GM10248 (cell line): ENCODE data around the gene LAIR2.

Source experiments
- CTCF ChIA-PET: fragments of 300-600 bp; sonication (Branson Sonifier 250); formaldehyde crosslinking; extraction: SDS; loops from one replicate; lab custom pipeline; 2021; ENCODE audit warnings: antibody characterized with exemption; lab: Yijun Ruan, JAX
- POLR2A ChIA-PET: fragments of 350-650 bp; sonication (Branson Sonifier 250); formaldehyde crosslinking; extraction: SDS; loops from one replicate; lab custom pipeline; 2020; ENCODE audit warnings: antibody characterized with exemption; lab: Yijun Ruan, JAX
- DNase-seq: peaks from one replicate; pipeline ENCODE4 v3.0.0; 2012; ENCODE audit errors: extremely low spot score
- CTCF ChIP-seq: IDR thresholded peaks from 2 replicates; pipeline ENCODE4 v1.5.1; 2012; ENCODE audit warnings: mild to moderate bottlenecking, low read depth; ENCODE audit errors: extremely low read depth, missing control alignments, control extremely low read depth

LAIR2 gene

GRCh38 chr19:54456423-54457373 lies 45.9 kb upstream of the LAIR2 start:
- no peak for TF ChIP-seq CTCF
- CTCF ChIA-PET, result no interaction called here
- POLR2A ChIA-PET, result no interaction called here
- DNase-seq, result no peak

- POLR2A ChIA-PET, result interaction anchor here (0.5 kb wide), 1 partner anchor 1653 kb away, joined by 4 read pairs; no protein-coding TSS in a partner anchor
- no peak for DNase-seq
- CTCF ChIA-PET, result no interaction called here
- TF ChIP-seq CTCF, result no peak
These were observed 44.6 kb upstream of the LAIR2 start for GRCh38 chr19:54457773-54458647.

- TF ChIP-seq CTCF, result no peak
- ChIA-PET POLR2A (interaction anchor here (0.5 kb wide), 1 partner anchor 1654 kb away, joined by 4 read pairs; no protein-coding TSS in a partner anchor), CTCF (no interaction called here)
- no peak for DNase-seq
These were observed 43.9 kb upstream of the LAIR2 start for GRCh38 chr19:54458648-54459281.

GRCh38 chr19:54459282-54460229 lies 43.1 kb upstream of the LAIR2 start:
- POLR2A ChIA-PET, result interaction anchor here (1.1 kb wide), 1 partner anchor 11 kb away, joined by 5 read pairs; the partner anchor contains the start of gene LENG8
- DNase-seq, result no peak
- no peak for TF ChIP-seq CTCF
- CTCF ChIA-PET, result interaction anchor here (1.0 kb wide), 1 partner anchor 11 kb away, joined by 3 read pairs; the partner anchor contains the start of gene LENG8

GRCh38 chr19:54460230-54461005 lies 42.2 kb upstream of the LAIR2 start:
- TF ChIP-seq CTCF, result no peak
- ChIA-PET POLR2A (interaction anchor here (1.1 kb wide), 1 partner anchor 12 kb away, joined by 5 read pairs; the partner anchor contains the start of gene LENG8), CTCF (interaction anchor here (1.0 kb wide), 1 partner anchor 12 kb away, joined by 3 read pairs; the partner anchor contains the start of gene LENG8)
- no peak for DNase-seq
